NCI-H146 treated with DMSO at 0.1 percent for 48 hours (cell line): Measurements from ENCODE around the gene CSRP1.
A peak's percentile ranks its signal among the peaks of the same experiment; 100 is the strongest.

Source experiments
- DNase-seq: peaks from one replicate; lab custom pipeline; 2025; ENCODE audit not compliant: unreplicated experiment; lab: John Stamatoyannopoulos, UW

CSRP1 gene

DNA sequence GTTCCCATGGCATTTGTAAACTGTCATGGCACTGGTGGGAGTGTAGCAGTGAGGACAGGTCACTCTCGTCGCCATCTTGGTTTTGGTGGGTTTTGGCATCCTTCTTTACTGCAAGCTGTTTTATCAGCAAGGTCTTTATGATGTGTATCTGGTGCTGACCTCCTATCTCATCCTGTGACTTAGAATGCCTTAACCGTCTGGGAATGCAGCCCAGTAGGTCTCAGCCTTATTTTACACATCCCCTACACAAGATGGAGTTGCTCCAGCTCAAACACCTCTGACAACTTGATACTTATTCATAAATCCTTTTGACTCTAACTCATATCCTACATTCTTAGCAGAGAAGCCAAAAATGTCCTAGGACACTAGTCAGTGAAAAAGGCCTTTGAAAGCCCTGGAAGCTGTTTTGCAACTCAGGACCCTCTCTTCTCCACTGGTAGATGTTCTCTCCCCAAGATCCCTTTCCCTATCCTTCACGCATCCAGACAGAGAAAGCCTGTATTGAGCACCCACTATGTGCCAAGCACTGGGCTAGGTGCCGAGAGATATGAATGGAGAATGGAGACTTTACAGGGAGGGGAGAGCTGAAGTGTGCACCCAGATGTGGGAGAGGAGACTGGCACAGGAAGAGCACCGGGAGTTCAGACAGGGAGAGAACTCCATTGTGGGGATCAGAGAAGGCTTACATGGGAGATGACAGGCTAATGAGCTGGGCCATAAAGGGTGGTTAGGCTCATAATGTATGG is 6.7 kb upstream of the CSRP1 start:
- DNase-seq = no peak

- DNase-seq = no peak
Measured at GRCh38 chr1:201511941-201512539, 5.1 kb upstream of the CSRP1 start.

GRCh38 chr1:201511396-201511940 is 4.5 kb upstream of the CSRP1 start:
- DNase-seq = no peak

DNA sequence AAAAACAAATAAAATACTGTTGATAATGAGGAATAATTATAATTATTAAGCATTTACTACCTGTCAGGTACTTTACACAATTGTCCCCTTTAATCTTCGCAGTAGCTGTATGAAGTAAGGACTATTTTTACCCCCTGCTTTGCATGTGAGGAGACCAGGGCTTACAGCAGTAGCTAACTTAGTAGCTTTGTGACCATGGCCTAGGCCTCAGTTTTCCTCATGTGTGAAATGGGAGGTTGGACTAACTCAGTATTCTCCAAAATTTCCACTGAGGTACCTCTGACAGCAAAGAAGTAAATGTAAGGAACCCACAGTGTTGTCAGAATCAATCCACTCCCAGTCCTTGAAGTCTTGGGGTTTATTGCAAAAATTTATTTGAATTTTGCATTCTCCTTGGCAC is 3.8 kb upstream of the CSRP1 start:
- DNase-seq = no peak

GRCh38 chr1:201509601-201510374 is 2.9 kb upstream of the CSRP1 start:
- no peak for DNase-seq

DNA sequence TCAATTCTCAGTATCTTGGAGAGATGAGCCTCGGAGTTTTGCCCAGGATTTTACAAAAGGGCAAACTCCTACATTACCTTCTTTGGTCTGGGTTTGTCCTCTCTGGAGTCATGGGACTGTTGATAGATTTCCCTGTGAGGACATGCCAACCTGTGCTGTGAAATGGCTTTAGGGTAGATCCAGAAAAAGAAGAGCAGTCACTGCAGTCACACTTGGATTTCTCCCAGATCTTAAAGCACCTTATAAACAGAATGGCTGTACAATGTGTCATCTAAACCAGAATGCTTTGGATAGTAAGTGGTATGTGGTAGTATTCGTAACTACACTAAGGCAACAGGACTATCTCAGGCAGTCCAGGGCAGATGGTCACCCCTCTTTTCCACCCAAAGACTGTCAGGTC is 1.9 kb upstream of the CSRP1 start:
- DNase-seq = no peak

DNA sequence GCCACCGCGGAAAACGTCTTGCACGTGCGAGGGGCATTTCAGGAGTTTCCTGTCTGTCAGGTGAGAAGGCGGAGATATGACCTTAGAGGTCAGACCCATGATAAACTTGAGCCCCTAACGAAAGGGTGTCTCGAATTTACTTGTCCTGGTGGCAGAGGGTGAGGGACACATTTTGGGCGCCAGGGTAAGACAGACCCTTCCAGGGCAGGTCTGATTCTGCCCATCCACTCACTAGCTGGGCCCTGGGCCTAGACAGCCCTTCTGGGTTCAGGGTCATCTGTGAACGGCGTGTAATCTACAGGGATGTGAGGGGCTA is 395 bp upstream of the CSRP1 start:
- DNase-seq = no peak

GRCh38 chr1:201506092-201506491 is 831 bp downstream of the CSRP1 start:
- DNase-seq = no peak

DNA sequence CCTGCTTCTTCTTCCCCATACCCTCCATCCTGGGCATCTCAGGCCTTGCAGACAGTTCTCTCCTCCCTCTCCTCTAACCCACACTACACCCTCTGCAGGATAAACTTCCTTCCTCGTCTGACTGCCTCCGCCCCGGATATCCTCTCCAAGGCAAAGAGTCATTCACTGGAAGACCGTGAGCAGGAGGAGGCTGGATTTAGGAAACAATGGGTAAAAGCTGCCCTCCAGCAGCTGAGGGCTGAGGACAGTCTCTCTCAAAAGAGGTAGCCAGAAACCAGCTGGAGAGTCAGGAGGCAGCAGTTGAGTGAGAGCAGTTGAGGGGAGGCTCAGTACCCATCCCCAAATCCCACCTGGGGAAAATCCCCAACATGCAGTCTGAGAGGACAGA is 1.4 kb downstream of the CSRP1 start:
- peak; percentile 56 for DNase-seq

DNA sequence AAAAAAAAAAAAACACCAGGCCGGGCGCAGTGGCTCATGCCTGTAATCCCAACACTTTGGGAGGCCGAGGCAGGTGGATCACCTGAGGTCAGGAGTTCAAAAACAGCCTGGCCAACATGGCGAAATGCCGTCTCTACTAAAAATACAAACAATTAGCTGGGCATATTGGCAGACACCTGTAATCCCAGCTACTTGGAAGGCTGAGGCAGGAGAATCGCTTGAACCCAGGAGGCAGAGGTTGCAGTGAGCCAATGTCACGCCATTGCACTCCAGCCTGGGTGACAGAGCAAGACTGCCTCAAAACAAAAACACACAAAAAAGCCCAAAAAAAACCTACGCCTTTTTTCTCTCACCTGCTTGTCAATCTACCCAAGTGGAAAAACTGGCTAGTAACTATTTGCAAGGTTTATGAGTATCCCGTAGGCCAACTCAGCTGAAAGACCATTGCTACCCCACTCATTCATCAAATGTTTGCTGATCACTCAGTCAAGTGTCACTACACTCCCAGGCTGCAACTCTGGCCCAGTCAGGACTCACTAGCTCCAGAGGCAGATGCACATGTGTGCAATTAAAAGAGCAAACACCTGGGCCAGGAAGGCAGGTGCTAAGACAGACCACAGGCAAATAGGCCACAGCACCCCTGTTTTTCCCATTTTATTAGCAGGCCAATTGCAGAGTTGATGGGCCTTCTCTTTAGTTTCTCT is 2.0 kb downstream of the CSRP1 start:
- DNase-seq = peak; percentile 56

- DNase-seq = no peak
Measured at GRCh38 chr1:201504179-201504631, 2.7 kb downstream of the CSRP1 start.

GRCh38 chr1:201503397-201504176 is 3.3 kb downstream of the CSRP1 start:
- no peak for DNase-seq

- DNase-seq = no peak
Measured at GRCh38 chr1:201502511-201502857, 4.4 kb downstream of the CSRP1 start.

- DNase-seq = peak; percentile 55
Measured at GRCh38 chr1:201501812-201502510, 5.0 kb downstream of the CSRP1 start.

DNA sequence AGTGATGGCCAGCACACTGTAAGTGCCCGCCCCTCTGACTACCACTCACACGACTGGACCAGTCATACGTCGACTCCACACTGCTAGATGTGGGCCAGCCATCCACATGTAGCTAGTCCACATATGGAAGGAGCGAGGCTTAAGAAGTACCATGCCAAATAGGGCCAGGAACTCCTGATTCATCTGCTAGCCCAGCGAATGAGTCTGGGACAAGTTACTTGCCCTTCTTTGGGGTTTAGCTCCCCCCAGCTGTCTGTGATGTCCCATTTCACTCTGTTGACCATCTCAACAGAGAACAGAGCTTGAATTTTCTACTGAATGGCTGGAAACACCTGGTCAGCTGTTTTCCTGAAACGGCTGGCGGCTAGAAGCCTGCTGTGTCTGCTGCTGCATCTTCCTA is 5.8 kb downstream of the CSRP1 start:
- DNase-seq = no peak

DNA sequence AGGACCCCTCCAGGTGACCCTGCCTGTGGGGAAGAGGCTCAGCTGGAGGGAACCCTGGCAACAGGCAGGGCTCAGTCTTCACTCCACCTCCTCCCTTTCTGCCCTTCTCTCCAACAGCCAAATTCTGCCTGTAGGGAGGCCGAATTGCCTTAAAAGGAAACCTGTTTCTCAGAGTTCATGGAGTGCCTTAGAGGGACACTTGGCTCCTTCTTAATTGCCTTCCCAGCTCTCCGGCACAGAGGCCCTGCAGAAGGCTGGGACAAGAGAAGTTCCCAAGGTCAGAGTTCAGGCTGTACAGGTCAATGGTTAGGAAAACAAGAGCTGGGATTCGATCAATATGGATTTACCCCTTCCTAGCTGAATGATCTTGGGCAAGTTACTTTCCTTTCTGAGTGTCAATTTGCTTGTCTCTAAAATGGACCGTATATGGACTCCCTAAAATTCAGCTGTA is 6.2 kb downstream of the CSRP1 start:
- DNase-seq = no peak

DNA sequence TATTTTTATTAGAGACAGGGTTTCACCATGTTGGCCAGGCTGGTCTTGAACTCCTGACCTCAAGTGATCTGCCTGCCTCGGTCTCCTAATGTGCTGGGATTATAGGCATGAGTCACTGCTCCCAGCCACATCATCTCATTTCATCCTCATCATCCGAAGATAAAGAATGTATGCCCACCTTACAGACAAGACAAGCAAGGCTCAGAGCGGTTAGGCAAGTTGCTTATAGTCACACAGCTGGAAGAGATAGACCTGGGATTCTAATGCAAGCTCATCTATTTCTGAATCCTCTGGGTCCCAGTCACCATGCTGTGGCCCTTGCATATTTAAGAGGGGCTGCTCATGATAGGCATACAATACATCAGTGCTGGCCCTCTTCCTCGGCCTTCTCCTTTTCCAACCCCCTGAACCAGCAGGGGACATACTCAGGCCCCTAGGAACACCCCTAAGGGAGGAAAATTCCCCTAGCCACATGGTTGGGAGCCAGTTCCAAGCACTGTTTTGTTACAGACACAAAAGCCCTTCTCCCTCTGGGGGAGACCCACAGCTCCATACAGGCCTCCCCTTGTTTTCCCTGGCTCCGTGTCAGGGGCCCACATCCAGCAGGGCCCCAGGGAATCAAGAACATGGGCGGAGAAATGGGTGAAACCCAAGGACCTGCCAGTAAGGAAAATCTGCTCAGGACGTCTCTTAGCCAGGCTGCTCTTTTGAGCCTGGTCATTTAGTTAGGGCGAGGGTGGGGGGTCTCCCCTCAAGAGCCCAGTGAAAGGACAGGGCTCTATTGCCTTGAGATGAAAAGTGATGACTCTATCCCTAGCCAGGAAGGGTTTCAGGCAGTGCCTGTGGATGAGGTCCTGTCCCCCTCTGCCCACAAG is 6.9 kb downstream of the CSRP1 start:
- no peak for DNase-seq

GRCh38 chr1:201499191-201499590 is 7.7 kb downstream of the CSRP1 start:
- DNase-seq = no peak

GRCh38 chr1:201498621-201499020 is 8.3 kb downstream of the CSRP1 start:
- DNase-seq = no peak
